H9 (cell line): Measurements from ENCODE around the gene EFTUD2. TPM values are rescaled to one million over a fixed set of nuclear protein-coding genes. Genes with fewer than 3 reads are reported as not detected.

Experiments used
- DNase-seq: peaks from one replicate; pipeline ENCODE4 v3.0.0-alpha.2; 2017
- H2AFZ ChIP-seq: one replicate; pipeline ENCODE4 v1.6.1; 2013; ENCODE audit warnings: mild to moderate bottlenecking, low read length, control low read depth, moderate library complexity
- H2AK5ac ChIP-seq: 2 replicates; pipeline ENCODE4 v1.6.1; 2013; ENCODE audit warnings: low read length, control low read depth, mixed read lengths; ENCODE audit not compliant: insufficient read length
- H2BK120ac ChIP-seq: one replicate; pipeline ENCODE4 v1.6.1; 2013; ENCODE audit warnings: low read depth, mild to moderate bottlenecking, low read length, control low read depth, inconsistent platforms; ENCODE audit not compliant: poor library complexity, severe bottlenecking
- H2BK12ac ChIP-seq: 2 replicates; pipeline ENCODE4 v1.6.1; 2013; ENCODE audit warnings: low read length, control low read depth, mixed read lengths, low read depth; ENCODE audit not compliant: insufficient read length
- H2BK15ac ChIP-seq: 2 replicates; pipeline ENCODE4 v1.6.1; 2013; ENCODE audit warnings: low read depth, low read length, control low read depth
- H2BK20ac ChIP-seq: one replicate; pipeline ENCODE4 v1.6.1; 2013; ENCODE audit warnings: low read depth, mild to moderate bottlenecking, low read length, control low read depth, inconsistent platforms; ENCODE audit not compliant: poor library complexity, severe bottlenecking
- H2BK5ac ChIP-seq: 2 replicates; pipeline ENCODE4 v1.6.1; 2013; ENCODE audit warnings: low read length, control low read depth, mixed read lengths; ENCODE audit not compliant: insufficient read length
- H3K14ac ChIP-seq: 2 replicates; pipeline ENCODE4 v1.6.1; 2013; ENCODE audit warnings: low read length, control low read depth; ENCODE audit not compliant: insufficient read depth
- H3K18ac ChIP-seq: 2 replicates; pipeline ENCODE4 v1.6.1; 2013; ENCODE audit warnings: low read depth, mild to moderate bottlenecking, mixed read lengths, low read length, control low read depth; ENCODE audit not compliant: insufficient read length
- H3K23ac ChIP-seq: 2 replicates; pipeline ENCODE4 v1.6.1; 2013; ENCODE audit warnings: low read length, control low read depth, mixed read lengths, low read depth; ENCODE audit not compliant: insufficient read length
- H3K23me2 ChIP-seq: 2 replicates; pipeline ENCODE4 v1.6.1; 2013; ENCODE audit warnings: low read depth, mild to moderate bottlenecking, mixed read lengths, low read length, control low read depth; ENCODE audit not compliant: insufficient read length, poor library complexity, severe bottlenecking
- H3K27ac ChIP-seq: 2 replicates; pipeline ENCODE4 v1.5.1; 2013; ENCODE audit warnings: low read length, control low read depth, mixed read lengths, low read depth; ENCODE audit not compliant: insufficient read length
- H3K27me3 ChIP-seq: 2 replicates; pipeline ENCODE4 v1.6.1; 2013; ENCODE audit warnings: low read length, control low read depth, inconsistent platforms; ENCODE audit not compliant: insufficient read depth
- H3K4ac ChIP-seq: 2 replicates; pipeline ENCODE4 v1.6.1; 2013; ENCODE audit warnings: low read depth, mild to moderate bottlenecking, control low read depth, inconsistent platforms, low read length, moderate library complexity
- H3K4me1 ChIP-seq: 2 replicates; pipeline ENCODE4 v1.6.1; 2013; ENCODE audit warnings: low read length, control low read depth, inconsistent platforms; ENCODE audit not compliant: insufficient read depth
- H3K4me2 ChIP-seq: 2 replicates; pipeline ENCODE4 v1.6.1; 2013; ENCODE audit warnings: low read length, control low read depth, mixed read lengths; ENCODE audit not compliant: insufficient read length, insufficient read depth
- H3K56ac ChIP-seq: 2 replicates; pipeline ENCODE4 v1.6.1; 2013; ENCODE audit warnings: low read depth, mild to moderate bottlenecking, mixed read lengths, low read length, control low read depth; ENCODE audit not compliant: insufficient read length
- H3K79me1 ChIP-seq: 2 replicates; pipeline ENCODE4 v1.6.1; 2013; ENCODE audit warnings: low read depth, mild to moderate bottlenecking, moderate library complexity, low read length, control low read depth, inconsistent platforms; ENCODE audit not compliant: insufficient read depth, poor library complexity, severe bottlenecking
- H3K79me2 ChIP-seq: 2 replicates; pipeline ENCODE4 v1.6.1; 2013; ENCODE audit warnings: low read length, control low read depth, inconsistent platforms; ENCODE audit not compliant: insufficient read depth
- H3K9ac ChIP-seq: 2 replicates; pipeline ENCODE4 v1.6.1; 2013; ENCODE audit warnings: low read length, control low read depth, mixed read lengths; ENCODE audit not compliant: insufficient read length; ENCODE audit errors: extremely low read depth
- H3K9me3 ChIP-seq: one replicate; pipeline ENCODE4 v1.6.1; 2013; ENCODE audit warnings: low read depth, low read length, inconsistent platforms; ENCODE audit not compliant: control insufficient read depth
- H3T11ph ChIP-seq: one replicate; pipeline ENCODE4 v1.6.1; 2013; ENCODE audit warnings: mild to moderate bottlenecking, low read length, control low read depth, inconsistent platforms
- H4K20me1 ChIP-seq: one replicate; pipeline ENCODE4 v1.6.1; 2013; ENCODE audit not compliant: control insufficient read depth, insufficient read length, insufficient read depth
- H4K5ac ChIP-seq: 2 replicates; pipeline ENCODE4 v1.6.1; 2013; ENCODE audit warnings: low read depth, mild to moderate bottlenecking, mixed read lengths, low read length, control low read depth; ENCODE audit not compliant: insufficient read length
- H4K8ac ChIP-seq: replicated peaks from 2 replicates; pipeline ENCODE4 v1.6.1; 2013; ENCODE audit warnings: low read length, control low read depth, mixed read lengths, low read depth; ENCODE audit not compliant: insufficient read length
- H4K91ac ChIP-seq: 2 replicates; pipeline ENCODE4 v1.6.1; 2013; ENCODE audit warnings: low read depth, mild to moderate bottlenecking, moderate library complexity, mixed read lengths, low read length, control low read depth; ENCODE audit not compliant: insufficient read length
- H3K27ac Mint-ChIP-seq, 3 experiments: 2 replicates in 2 of 3; 3 replicates in 1 of 3; pipeline ENCODE4 v1.8.0; 2020 to 2021; ENCODE audit warnings: mixed read lengths in 3 of 3, mild to moderate bottlenecking in 1 of 3, moderate library complexity in 1 of 3
- H3K27me3 Mint-ChIP-seq: 2 replicates; pipeline ENCODE4 v1.8.0; 2021; ENCODE audit warnings: low read depth, mild to moderate bottlenecking, moderate library complexity, mixed read lengths
- H3K36me3 Mint-ChIP-seq, 3 experiments: 2 replicates in 2 of 3; 3 replicates in 1 of 3; pipeline ENCODE4 v1.8.0; 2020 to 2021; ENCODE audit warnings: low read depth in 3 of 3, mixed read lengths in 3 of 3; ENCODE audit not compliant: insufficient read depth in 1 of 3
- H3K4me1 Mint-ChIP-seq, 2 experiments: 2 replicates each; pipeline ENCODE4 v1.8.0; 2020; ENCODE audit warnings: mixed read lengths in 2 of 2
- H3K4me3 Mint-ChIP-seq, 2 experiments: 2 replicates in 1 of 2; 3 replicates in 1 of 2; pipeline ENCODE4 v1.8.0; 2020 to 2021; ENCODE audit warnings: mild to moderate bottlenecking in 2 of 2, mixed read lengths in 2 of 2, moderate library complexity in 1 of 2
- H3K9me3 Mint-ChIP-seq, 2 experiments: 2 replicates in 1 of 2; 3 replicates in 1 of 2; pipeline ENCODE4 v1.8.0; 2020; ENCODE audit warnings: mild to moderate bottlenecking in 2 of 2, mixed read lengths in 2 of 2, moderate library complexity in 1 of 2
- CTCF ChIP-seq: fragments of 200-600 bp; sonication (generic); conservative IDR thresholded peaks from 3 replicates; pipeline ENCODE4 v1.8.0; 2021; ENCODE audit warnings: antibody characterized with exemption, mild to moderate bottlenecking
- WGBS: extraction: QIAGEN DNeasy Blood & Tissue Kit; methylation state at CpG from one replicate; pipeline ENCODE4 v1.1.7; 2013; ENCODE audit warnings: missing lambda C conversion rate, low lambda C conversion rate, mixed read lengths; ENCODE audit not compliant: insufficient read length; ENCODE audit errors: extremely low coverage; 5-methylcytosine and 5-hydroxymethylcytosine counted together
- total RNA-seq: library from RNA; stranded (reverse); gene quantifications from 2 replicates; pipeline ENCODE4 v1.2.1, GENCODE V29; 2021

EFTUD2 gene
- total RNA-seq, 1 experiment from 2014 or later, result 150 TPM

GRCh38 chr17:44910231-44911106, 11.2 kb upstream of the EFTUD2 start:
- no peak overlapping the region for H3K56ac ChIP-seq
- H3K9ac ChIP-seq, result no peak overlapping the region
- H3K27ac ChIP-seq, result no peak overlapping the region

More at GRCh38 chr17:44910231-44911106, 11.2 kb upstream of the EFTUD2 start:
- Histone ChIP-seq H3K79me2 (no peaks in the 10 kb centered on the region), H2AFZ (no peak overlapping the region), H3K23ac (no peak overlapping the region), H3K14ac (no peak overlapping the region), H3K23me2 (peaks cover 6% of the 10 kb centered on the region), H2BK120ac (no peak overlapping the region), H3K4me1 (peaks cover 2% of the 10 kb centered on the region; the same call in 1 of the 2 replicates), H2BK15ac (no peak overlapping the region), H4K91ac (no peak overlapping the region), H4K8ac (no peak overlapping the region), H2BK5ac (no peak overlapping the region), H3K27me3 (peaks cover 2% of the 10 kb centered on the region; the same call in 1 of the 2 replicates), H3T11ph (no peak overlapping the region), H3K4ac (no peak overlapping the region), H3K9me3 (no peaks in the 10 kb centered on the region), H4K5ac (no peak overlapping the region), H3K79me1 (no peaks in the 10 kb centered on the region), H2AK5ac (no peak overlapping the region), H3K4me2 (peak overlapping the region; percentile 35), H4K20me1 (no peaks in the 10 kb centered on the region), H2BK20ac (no peak overlapping the region), H3K18ac (no peak overlapping the region), H2BK12ac (no peak overlapping the region)
- H3K27ac Mint-ChIP-seq, result no peak overlapping the region
- no peaks in the 10 kb centered on the region for H3K36me3 Mint-ChIP-seq
- peak overlapping the region; percentile 63 to 80 for H3K4me3 Mint-ChIP-seq
- TF ChIP-seq CTCF, result no peak
- no CpG with 5 or more reads among the region's 13 CpGs for WGBS
- peaks cover 52% of the 10 kb centered on the region for H3K27me3 Mint-ChIP-seq
- no peaks in the 10 kb centered on the region for H3K9me3 Mint-ChIP-seq
- no peak for DNase-seq
- H3K4me1 Mint-ChIP-seq, result peaks cover 14 to 18% of the 10 kb centered on the region in 2 experiments
